ENCODE results near the gene MSI2. TPM values are rescaled to one million over a fixed set of nuclear protein-coding genes. Genes with fewer than 3 reads are reported as not detected.

Gene MSI2
- total and polyA plus RNA-seq, 7 donors: 37.6 to 133 (median 87.1) TPM

DNA sequence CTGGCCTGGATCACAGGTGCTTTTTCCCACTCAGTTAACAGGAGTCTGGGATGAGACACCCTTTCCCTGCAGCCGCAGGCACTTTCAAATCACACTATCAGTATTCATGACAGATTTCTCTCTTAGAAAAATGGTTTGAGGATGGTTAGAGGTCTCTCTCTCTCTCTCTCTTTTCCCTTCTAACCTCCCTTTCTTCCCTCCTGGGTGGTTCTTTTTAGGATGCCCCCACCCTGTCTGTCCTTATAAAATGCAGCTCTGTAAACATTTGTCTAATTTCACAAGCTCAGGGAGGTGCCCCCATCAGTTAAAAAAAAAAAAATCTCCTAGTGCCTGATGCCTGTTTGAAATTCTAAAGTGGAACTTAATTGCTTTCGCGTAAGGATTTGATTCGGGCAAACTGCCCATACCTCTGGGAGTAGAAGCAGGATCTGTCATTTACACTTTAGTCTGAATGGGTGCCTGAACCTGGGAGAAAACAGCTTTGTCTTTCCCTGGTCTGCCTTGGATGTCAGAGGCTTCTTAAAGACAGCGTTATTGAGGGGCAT is 329.9 kb downstream of the MSI2 start:
- H3K27ac ChIP-seq: no peak overlapping the region
- intact Hi-C loops (cut with DNase I): no loop called here
- H3K27me3 ChIP-seq (ENCODE audit: insufficient read depth in 3 of 3, low read length in 2 of 3): no peaks in the 10 kb centered on the region
- H3K36me3 ChIP-seq (ENCODE audit: insufficient read depth in 1 of 2, low read depth in 1 of 2): no peaks in the 10 kb centered on the region
- no peak overlapping the region for H3K4me3 ChIP-seq
- no peak for ATAC-seq
- TF ChIP-seq, protein P1, sequence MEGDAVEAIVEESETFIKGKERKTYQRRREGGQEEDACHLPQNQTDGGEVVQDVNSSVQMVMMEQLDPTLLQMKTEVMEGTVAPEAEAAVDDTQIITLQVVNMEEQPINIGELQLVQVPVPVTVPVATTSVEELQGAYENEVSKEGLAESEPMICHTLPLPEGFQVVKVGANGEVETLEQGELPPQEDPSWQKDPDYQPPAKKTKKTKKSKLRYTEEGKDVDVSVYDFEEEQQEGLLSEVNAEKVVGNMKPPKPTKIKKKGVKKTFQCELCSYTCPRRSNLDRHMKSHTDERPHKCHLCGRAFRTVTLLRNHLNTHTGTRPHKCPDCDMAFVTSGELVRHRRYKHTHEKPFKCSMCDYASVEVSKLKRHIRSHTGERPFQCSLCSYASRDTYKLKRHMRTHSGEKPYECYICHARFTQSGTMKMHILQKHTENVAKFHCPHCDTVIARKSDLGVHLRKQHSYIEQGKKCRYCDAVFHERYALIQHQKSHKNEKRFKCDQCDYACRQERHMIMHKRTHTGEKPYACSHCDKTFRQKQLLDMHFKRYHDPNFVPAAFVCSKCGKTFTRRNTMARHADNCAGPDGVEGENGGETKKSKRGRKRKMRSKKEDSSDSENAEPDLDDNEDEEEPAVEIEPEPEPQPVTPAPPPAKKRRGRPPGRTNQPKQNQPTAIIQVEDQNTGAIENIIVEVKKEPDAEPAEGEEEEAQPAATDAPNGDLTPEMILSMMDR (IDR thresholded peaks at IDR 0.05): no peak
- 68 to 80% (median 71%) methylated on average over 5 of the region's 5 CpGs for WGBS, 3 donors
- peaks cover 33% of the 10 kb centered on the region for H3K4me1 ChIP-seq
- DNase-seq: no peak
- H3K9me3 ChIP-seq: no peaks in the 10 kb centered on the region

DNA sequence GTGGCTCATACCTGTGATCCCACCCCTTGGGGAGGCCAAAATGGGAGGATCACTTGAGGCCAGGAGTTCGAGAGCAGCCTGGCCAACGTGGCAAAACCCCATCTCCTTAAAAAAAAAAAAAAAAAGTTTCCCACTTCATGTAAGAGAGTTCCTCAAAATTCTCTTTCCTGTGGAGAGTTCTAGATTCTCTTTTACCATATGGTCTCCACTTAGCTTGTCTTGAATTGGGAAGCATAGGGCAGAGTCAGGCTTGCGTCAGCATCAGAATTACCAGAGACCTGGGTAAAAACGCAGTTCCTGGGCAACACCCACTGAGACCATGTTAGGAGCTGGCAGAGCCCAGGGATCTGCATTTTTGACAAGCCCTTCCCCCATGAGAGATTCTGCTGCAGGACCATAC is 330.4 kb downstream of the MSI2 start:
- no peaks in the 10 kb centered on the region for H3K9me3 ChIP-seq
- TF ChIP-seq, protein P1 (IDR thresholded peaks at IDR 0.05): no peak
- ATAC-seq (no peak), DNase-seq (no peak)
- H3K36me3 ChIP-seq (ENCODE audit: insufficient read depth in 1 of 2, low read depth in 1 of 2): no peaks in the 10 kb centered on the region
- peaks cover 33% of the 10 kb centered on the region for H3K4me1 ChIP-seq
- no peak overlapping the region for H3K27ac ChIP-seq
- H3K4me3 ChIP-seq: no peak overlapping the region
- intact Hi-C loops (cut with DNase I): no loop called here
- 77 to 89% (median 79%) methylated on average over 4 of the region's 4 CpGs for WGBS, 3 donors
- no peaks in the 10 kb centered on the region for H3K27me3 ChIP-seq (ENCODE audit: insufficient read depth in 3 of 3, low read length in 2 of 3)

DNA sequence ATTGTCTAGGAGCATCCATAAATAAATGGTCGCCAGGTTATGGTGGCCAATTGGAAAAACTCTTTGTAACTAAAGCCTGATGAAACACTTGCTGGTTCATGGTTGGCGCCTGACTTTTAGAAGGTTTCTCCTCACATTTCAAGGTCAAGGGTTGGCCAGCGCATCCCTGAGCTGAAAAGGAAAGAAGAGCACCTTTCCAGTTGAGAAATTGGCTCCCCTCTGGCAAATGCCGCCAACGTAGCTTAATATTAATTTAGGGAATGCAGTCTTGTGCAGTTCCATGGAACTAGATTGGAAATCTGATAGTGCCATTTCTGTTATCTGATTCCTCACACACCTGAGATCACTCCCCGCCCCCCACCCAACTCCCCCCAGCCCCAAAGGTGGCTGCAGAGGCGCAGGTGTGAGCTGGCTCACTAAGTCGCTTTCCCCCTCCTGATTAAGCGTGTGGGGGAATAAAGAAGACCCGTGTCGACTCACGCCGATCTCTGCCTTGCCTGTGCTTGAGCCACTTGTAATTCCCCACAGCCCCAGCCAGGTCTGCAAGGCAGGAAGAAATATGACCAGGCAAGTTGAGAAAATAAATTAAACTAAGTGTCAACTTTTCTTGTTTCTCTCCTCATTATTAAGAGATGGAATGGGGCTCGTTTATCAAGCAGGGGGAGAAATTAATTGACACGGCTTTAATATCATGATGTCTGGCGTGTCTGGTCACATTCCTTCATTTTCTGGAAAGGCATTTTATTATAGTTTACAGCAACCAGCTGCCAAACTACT is 331.1 kb downstream of the MSI2 start:
- 48 to 75% (median 64%) methylated on average over 16 of the region's 16 CpGs for WGBS, 3 donors
- ATAC-seq: no peak
- DNase-seq: no peak
- TF ChIP-seq, protein P1 (IDR thresholded peaks at IDR 0.05): no peak
- intact Hi-C loops (cut with DNase I): no loop called here
- no peak overlapping the region for H3K27ac ChIP-seq
- H3K4me1 ChIP-seq: peaks cover 33% of the 10 kb centered on the region
- no peaks in the 10 kb centered on the region for H3K27me3 ChIP-seq (ENCODE audit: insufficient read depth in 3 of 3, low read length in 2 of 3)
- no peaks in the 10 kb centered on the region for H3K36me3 ChIP-seq (ENCODE audit: insufficient read depth in 1 of 2, low read depth in 1 of 2)
- H3K4me3 ChIP-seq: no peak overlapping the region
- H3K9me3 ChIP-seq: no peaks in the 10 kb centered on the region

DNA sequence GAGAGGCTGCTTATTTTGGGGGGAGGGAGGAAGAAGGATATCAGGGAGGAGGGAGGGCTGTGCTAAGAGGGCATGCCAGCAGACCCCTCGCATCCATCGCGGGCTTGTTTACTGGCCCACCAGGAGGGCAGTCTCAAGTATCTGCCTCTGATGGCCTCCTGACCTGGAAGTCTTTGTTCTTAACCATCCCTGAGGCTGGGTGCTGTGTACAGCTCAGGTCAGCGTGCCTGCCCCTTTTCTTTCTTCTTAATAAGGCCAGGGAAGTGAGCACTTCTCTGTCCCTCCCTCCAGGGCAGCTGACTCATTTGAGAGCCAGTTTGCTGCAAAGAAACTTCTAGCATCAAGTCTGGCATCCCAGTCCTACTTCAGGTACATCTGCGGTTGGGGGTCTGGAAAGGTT is 331.8 kb downstream of the MSI2 start:
- Histone ChIP-seq H3K9me3 (no peaks in the 10 kb centered on the region), H3K4me3 (no peak overlapping the region), H3K36me3 (ENCODE audit: insufficient read depth in 1 of 2, low read depth in 1 of 2) (no peaks in the 10 kb centered on the region), H3K27me3 (ENCODE audit: insufficient read depth in 3 of 3, low read length in 2 of 3) (no peaks in the 10 kb centered on the region), H3K27ac (peak overlapping the region; percentile 46), H3K4me1 (peaks cover 33% of the 10 kb centered on the region)
- 68 to 78% (median 70%) methylated on average over 5 of the region's 5 CpGs for WGBS, 3 donors
- ATAC-seq: peak in 2 of 4 donors; percentile 36
- intact Hi-C loops (cut with DNase I): no loop called here
- DNase-seq: no peak
- TF ChIP-seq, protein P1 (IDR thresholded peaks at IDR 0.05): no peak

All from psoas muscle (tissue), 8 donors.